Endothelial cell of umbilical vein (primary cell): Measurements from ENCODE around the gene MFSD8. TPM values are rescaled to one million over a fixed set of nuclear protein-coding genes. Genes with fewer than 3 reads are reported as not detected.

Experiments
- BruUV-seq: library from RNA; stranded (reverse); fragments of 400-500 nt; replicated peaks from 2 replicates; lab custom pipeline; 2021; lab: Mats Ljungman, UMichigan
- CTCF ChIA-PET: fragments of 300-600, 350-600 bp; sonication (Branson Sonifier 250); formaldehyde crosslinking; loops from one replicate; lab custom pipeline; 2021; ENCODE audit warnings: antibody characterized with exemption, inconsistent platforms; lab: Charles Lee
- POLR2A ChIA-PET: fragments of 300-600, 350-600 bp; sonication (Branson Sonifier 250); formaldehyde crosslinking; loops from one replicate; lab custom pipeline; 2021; ENCODE audit warnings: antibody characterized with exemption, inconsistent platforms; lab: Charles Lee
- DNase-seq: peaks from one replicate; pipeline ENCODE4 v3.0.0-alpha.2; 2011; ENCODE audit warnings: low read depth, low spot score
- FAIRE-seq: peaks from 2 replicates; lab custom pipeline; 2011; peaks lifted over from hg19 to GRCh38; lab: Jason Lieb, UNC
- H2AFZ ChIP-seq: 2 replicates; pipeline ENCODE4 v1.6.0; 2012; ENCODE audit warnings: low read depth, low read length, control low read depth, inconsistent platforms
- H3K27ac ChIP-seq: 2 replicates; pipeline ENCODE4 v1.5.1; 2011; ENCODE audit warnings: low read depth, mild to moderate bottlenecking, control low read depth, low read length, moderate library complexity; ENCODE audit not compliant: insufficient read depth
- H3K27me3 ChIP-seq, 2 experiments: 2 replicates each; pipeline versions ENCODE4 v1.6.0 to v1.6.1; 2011; ENCODE audit warnings: low read length in 2 of 2, mixed read lengths in 1 of 2; ENCODE audit not compliant: control insufficient read depth in 2 of 2, insufficient read depth in 2 of 2
- H3K36me3 ChIP-seq, 2 experiments: 2 replicates in 1 of 2; 3 replicates in 1 of 2; pipeline ENCODE4 v1.5.1; 2011; ENCODE audit warnings: low read length in 2 of 2, mild to moderate bottlenecking in 1 of 2, moderate library complexity in 1 of 2; ENCODE audit not compliant: control insufficient read depth in 2 of 2, insufficient read depth in 2 of 2; ENCODE audit errors: extremely low read depth in 1 of 2
- H3K4me1 ChIP-seq: 3 replicates; pipeline ENCODE4 v1.5.1; 2011; ENCODE audit warnings: mild to moderate bottlenecking, low read length; ENCODE audit not compliant: control insufficient read depth, insufficient read depth; ENCODE audit errors: extremely low read depth
- H3K4me2 ChIP-seq: 2 replicates; pipeline ENCODE4 v1.6.1; 2011; ENCODE audit warnings: low read length, control low read depth, mixed read lengths; ENCODE audit not compliant: insufficient read depth
- H3K4me3 ChIP-seq, 3 experiments: fragments of 200-600 bp in 1 of 3; sonication (generic), shearing (Covaris generic) in 1 of 3; replicated peaks in 1 of 3; 2 replicates each; pipeline ENCODE4 v1.5.1; 2011 to 2016; ENCODE audit warnings: control low read depth in 3 of 3, low read length in 3 of 3, mild to moderate bottlenecking in 2 of 3, inconsistent platforms in 1 of 3, low read depth in 1 of 3, moderate library complexity in 1 of 3; ENCODE audit not compliant: insufficient read depth in 1 of 3
- H3K79me2 ChIP-seq: 2 replicates; pipeline ENCODE4 v1.6.0; 2012; ENCODE audit warnings: low read length, inconsistent platforms; ENCODE audit not compliant: control insufficient read depth, insufficient read depth
- H3K9ac ChIP-seq: replicated peaks from 2 replicates; pipeline ENCODE3; 2011; ENCODE audit warnings: low read length, control low read depth; ENCODE audit not compliant: insufficient read depth; ENCODE audit errors: extremely low read depth
- H3K9me1 ChIP-seq: replicated peaks from 3 replicates; pipeline ENCODE4 v1.6.0; 2011; ENCODE audit warnings: mild to moderate bottlenecking, low read length; ENCODE audit not compliant: control insufficient read depth, insufficient read depth; ENCODE audit errors: extremely low read depth
- H3K9me3 ChIP-seq: replicated peaks from 2 replicates; pipeline ENCODE4 v1.5.1; 2012; ENCODE audit warnings: low read length, inconsistent platforms; ENCODE audit not compliant: control insufficient read depth, insufficient read depth
- H4K20me1 ChIP-seq: replicated peaks from 2 replicates; pipeline ENCODE3; 2011; ENCODE audit warnings: mild to moderate bottlenecking, low read length; ENCODE audit not compliant: control insufficient read depth, insufficient read depth; ENCODE audit errors: extremely low read depth
- CTCF ChIP-seq, 2 donors: IDR thresholded peaks; 1 replicate in 1 of 2; 2 replicates in 1 of 2; pipeline ENCODE4 v1.5.1; 2011; ENCODE audit warnings: low read length in 2 of 2, mild to moderate bottlenecking in 2 of 2, moderate library complexity in 2 of 2, control low read depth in 1 of 2, inconsistent platforms in 1 of 2, low read depth in 1 of 2; ENCODE audit not compliant: insufficient read depth in 1 of 2; ENCODE audit errors: extremely low read depth in 1 of 2
- EZH2 ChIP-seq: IDR thresholded peaks from 2 replicates; pipeline ENCODE4 v1.6.1; 2012; ENCODE audit warnings: borderline replicate concordance, low read depth, mild to moderate bottlenecking, moderate library complexity, low read length, inconsistent platforms; ENCODE audit not compliant: severe bottlenecking
- FOS ChIP-seq: IDR thresholded peaks from 2 replicates; pipeline ENCODE4 v1.6.1; 2011; ENCODE audit warnings: mild to moderate bottlenecking, low read length, moderate library complexity, borderline replicate concordance; ENCODE audit not compliant: insufficient read depth
- GATA2 ChIP-seq: IDR thresholded peaks from 2 replicates; pipeline ENCODE4 v1.7.0; 2011; ENCODE audit warnings: low read depth, mild to moderate bottlenecking, moderate library complexity, mixed read lengths, low read length; ENCODE audit not compliant: insufficient read length, insufficient read depth
- JUN ChIP-seq: IDR thresholded peaks from 2 replicates; pipeline ENCODE4 v1.6.1; 2011; ENCODE audit warnings: borderline replicate concordance, low read depth; ENCODE audit not compliant: insufficient read length, insufficient read depth
- MYC ChIP-seq: IDR thresholded peaks from one replicate; pipeline ENCODE4 v1.6.1; 2011; ENCODE audit warnings: mild to moderate bottlenecking, low read depth, low read length
- POLR2A ChIP-seq: IDR thresholded peaks from 2 replicates; pipeline ENCODE4 v1.6.1; 2012; ENCODE audit warnings: low read depth, mild to moderate bottlenecking, control low read depth, low read length
- POLR2AphosphoS5 ChIP-seq: IDR thresholded peaks from 2 replicates; pipeline ENCODE4 v1.6.1; 2012; ENCODE audit warnings: low read depth, mild to moderate bottlenecking, control low read depth, low read length, moderate library complexity; ENCODE audit not compliant: insufficient read depth
- dilution Hi-C: fragments of 300-500 bp; cut with MboI; formaldehyde crosslinking; loops from one replicate; pipeline ENCODE4 v1.15.0; 2019; ENCODE audit warnings: low sequenced_read_pairs; ENCODE audit not compliant: extremely low pct_ligation_motif_present
- intact Hi-C: fragments of 100-400 bp; cut with micrococcal nuclease; formaldehyde crosslinking; loops from one replicate; pipeline ENCODE4 v1.10.0; 2022
- polyA plus RNA-seq, 4 experiments: library from polyadenylated mRNA; depleted of rRNA in 3 of 4; stranded (reverse) in 3 of 4; unstranded in 1 of 4; fragments of >200 nt; gene quantifications; 2 replicates each; pipeline versions ENCODE4 v1.2.1 to v1.2.3, GENCODE V29; 2011 to 2012; ENCODE audit warnings: missing spikeins in 1 of 4
- total RNA-seq: library from RNA; stranded (reverse); gene quantifications from 2 replicates; pipeline ENCODE4 v1.2.3, GENCODE V29; 2021
- TF ChIP-seq, protein P1 (sequence below): IDR thresholded peaks from 2 replicates; pipeline ENCODE4 v1.6.1; 2011; ENCODE audit not compliant: insufficient read depth, insufficient read length

Gene MFSD8
- total and polyA plus RNA-seq, 2 donors (not counting 3 experiments of a cell fraction or from before 2014, with no cell fraction given) = 11.5 to 19.4 TPM

- Histone ChIP-seq H3K36me3 (no peaks in the 10 kb centered on the region), H3K4me3 (no peak overlapping the region), H3K9me3 (no peaks in the 10 kb centered on the region), H3K9ac (no peak overlapping the region), H3K4me1 (no peaks in the 10 kb centered on the region), H3K9me1 (no peaks in the 10 kb centered on the region), H2AFZ (no peak overlapping the region), H3K27ac (no peak overlapping the region), H3K79me2 (no peaks in the 10 kb centered on the region), H3K4me2 (no peak overlapping the region), H3K27me3 (no peaks in the 10 kb centered on the region), H4K20me1 (no peaks in the 10 kb centered on the region)
- intact Hi-C loops (no loop called here), dilution Hi-C loops (no loop called here)
- FAIRE-seq = no peak
- BruUV-seq = no TSS peak
- TF ChIP-seq FOS = no peak
- no peak for TF ChIP-seq GATA2
- no peak for TF ChIP-seq POLR2AphosphoS5
- TF ChIP-seq JUN = no peak
- TF ChIP-seq, protein P1, sequence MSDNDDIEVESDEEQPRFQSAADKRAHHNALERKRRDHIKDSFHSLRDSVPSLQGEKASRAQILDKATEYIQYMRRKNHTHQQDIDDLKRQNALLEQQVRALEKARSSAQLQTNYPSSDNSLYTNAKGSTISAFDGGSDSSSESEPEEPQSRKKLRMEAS = no peak
- TF ChIP-seq POLR2A = no peak
- no peak for TF ChIP-seq MYC
- no peak for TF ChIP-seq CTCF (IDR thresholded peaks at IDR 0.05; ENCODE audit: extremely low read depth in 1 of 2, insufficient read depth in 1 of 2, low read depth in 1 of 2, low read length in 2 of 2)
- TF ChIP-seq EZH2 = no peak
- ChIA-PET POLR2A (no interaction called here), CTCF (no interaction called here)
- DNase-seq = no peak
These were observed 17.5 kb upstream of the MFSD8 start for GRCh38 chr4:127982445-127982844.
